ENCODE results near the gene LRP1B.

- TF ChIP-seq CTCF (IDR thresholded peaks at IDR 0.05) (peak; percentile 47 to 67 (median 60)), POLR2A (IDR thresholded peaks at IDR 0.05) (no peak)
These were observed 1267.1 kb downstream of the LRP1B start for GRCh38 chr2:140863713-140864112.

Data from right lobe of liver (tissue), 4 donors.